Sigmoid colon (tissue), 4 donors: ENCODE measurements around the gene TSPAN18.

ENCODE experiments used
- POLR2A ChIP-seq, 2 donors: fragments of 450-650 bp; IDR thresholded peaks; one replicate each; pipeline ENCODE4 v1.6.1; 2016; ENCODE audit warnings: antibody characterized with exemption in 2 of 2, mild to moderate bottlenecking in 2 of 2, moderate library complexity in 2 of 2
- POLR2AphosphoS5 ChIP-seq, 4 donors: sonication (generic); formaldehyde crosslinking; IDR thresholded peaks; one replicate each; pipeline ENCODE4 v1.6.1; 2017; ENCODE audit warnings: antibody characterized with exemption in 4 of 4
- TF ChIP-seq, protein P1 (sequence below), 4 experiments: fragments of 450-650 bp in 3 of 4; fragments of 200-600 bp in 1 of 4; IDR thresholded peaks; one replicate each; pipeline ENCODE4 v1.5.1; 2016 to 2019; ENCODE audit warnings: antibody characterized with exemption in 4 of 4, mild to moderate bottlenecking in 3 of 4, moderate library complexity in 2 of 4

DNA sequence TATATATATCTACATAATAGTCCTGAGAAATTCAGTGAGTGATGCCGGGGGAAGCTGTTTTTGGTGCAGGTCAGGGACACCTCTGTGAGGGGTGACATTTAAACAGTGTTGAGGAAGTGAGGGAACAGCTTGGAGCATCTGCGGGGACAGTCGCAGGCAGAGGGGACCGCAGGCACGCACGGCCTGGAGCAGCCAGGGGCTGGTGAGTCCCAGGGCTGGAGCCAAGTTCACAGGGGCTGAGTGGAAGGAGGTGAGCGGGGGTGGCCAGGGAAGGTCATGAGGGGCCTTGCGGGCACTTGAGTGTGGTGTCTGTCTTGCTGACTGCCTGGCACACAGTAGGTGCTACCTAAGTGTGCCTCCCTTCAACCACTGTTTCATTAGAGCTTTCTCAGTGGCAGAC is 65.4 kb downstream of the TSPAN18 start:
- TF ChIP-seq, protein P1, sequence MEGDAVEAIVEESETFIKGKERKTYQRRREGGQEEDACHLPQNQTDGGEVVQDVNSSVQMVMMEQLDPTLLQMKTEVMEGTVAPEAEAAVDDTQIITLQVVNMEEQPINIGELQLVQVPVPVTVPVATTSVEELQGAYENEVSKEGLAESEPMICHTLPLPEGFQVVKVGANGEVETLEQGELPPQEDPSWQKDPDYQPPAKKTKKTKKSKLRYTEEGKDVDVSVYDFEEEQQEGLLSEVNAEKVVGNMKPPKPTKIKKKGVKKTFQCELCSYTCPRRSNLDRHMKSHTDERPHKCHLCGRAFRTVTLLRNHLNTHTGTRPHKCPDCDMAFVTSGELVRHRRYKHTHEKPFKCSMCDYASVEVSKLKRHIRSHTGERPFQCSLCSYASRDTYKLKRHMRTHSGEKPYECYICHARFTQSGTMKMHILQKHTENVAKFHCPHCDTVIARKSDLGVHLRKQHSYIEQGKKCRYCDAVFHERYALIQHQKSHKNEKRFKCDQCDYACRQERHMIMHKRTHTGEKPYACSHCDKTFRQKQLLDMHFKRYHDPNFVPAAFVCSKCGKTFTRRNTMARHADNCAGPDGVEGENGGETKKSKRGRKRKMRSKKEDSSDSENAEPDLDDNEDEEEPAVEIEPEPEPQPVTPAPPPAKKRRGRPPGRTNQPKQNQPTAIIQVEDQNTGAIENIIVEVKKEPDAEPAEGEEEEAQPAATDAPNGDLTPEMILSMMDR (IDR thresholded peaks at IDR 0.05), result no peak
- TF ChIP-seq POLR2A (IDR thresholded peaks at IDR 0.05) (no peak), POLR2AphosphoS5 (IDR thresholded peaks at IDR 0.05) (no peak)
